Left ventricle myocardium inferior (tissue), 1 donor: ENCODE data around the gene SDK2. TPM values are rescaled to one million over a fixed set of nuclear protein-coding genes. Genes with fewer than 3 reads are reported as not detected.
"Not testable (repeated sequence)": the region's sequence is repeated elsewhere in the genome, so short reads cannot be mapped to it uniquely, and the experiment has no call there.

Source experiments
- DNase-seq: peaks from one replicate; pipeline ENCODE4 v3.0.0-alpha.2; 2020
- H3K27ac ChIP-seq: fragments of 200-600 bp; replicated peaks from 2 replicates; pipeline ENCODE4 v1.8.0; 2021
- H3K27me3 ChIP-seq: fragments of 200-600 bp; 2 replicates; pipeline ENCODE4 v1.8.0; 2021; ENCODE audit warnings: low read depth
- H3K36me3 ChIP-seq: fragments of 200-600 bp; 2 replicates; pipeline ENCODE4 v1.8.0; 2021
- H3K4me1 ChIP-seq: fragments of 200-600 bp; 2 replicates; pipeline ENCODE4 v1.8.0; 2021
- H3K4me3 ChIP-seq: fragments of 200-600 bp; 2 replicates; pipeline ENCODE4 v1.8.0; 2021; ENCODE audit warnings: mild to moderate bottlenecking, moderate library complexity
- H3K9me3 ChIP-seq: fragments of 200-600 bp; replicated peaks from 2 replicates; pipeline ENCODE4 v1.8.0; 2021
- CTCF ChIP-seq: fragments of 200-600 bp; IDR thresholded peaks from 2 replicates; pipeline ENCODE4 v1.8.0; 2021; ENCODE audit warnings: antibody characterized with exemption, mild to moderate bottlenecking, borderline replicate concordance
- intact Hi-C: fragments of 100-400 bp; cut with micrococcal nuclease; formaldehyde crosslinking; loops from one replicate; pipeline ENCODE4 v1.11.0; 2022
- total RNA-seq: library from RNA; stranded (reverse); fragmentation: NEBNext Ultra II Directional; extraction: Animal tissue kit (Norgen Biotek cat#: 25700); gene quantifications from one replicate; pipeline ENCODE4 v1.2.1, GENCODE V29; 2021
- donor health status: DM: no; HTN: yes; CAD: no; lungs with severe emphysema.

The SDK2 gene
- total RNA-seq, 1 donor from 2014 or later, result 2.2 TPM

- Histone ChIP-seq H3K36me3 (no peaks in the 10 kb centered on the region), H3K27ac (peak overlapping the region; percentile 98), H3K9me3 (no peaks in the 10 kb centered on the region), H3K4me3 (peak overlapping the region; percentile 81), H3K27me3 (no peaks in the 10 kb centered on the region), H3K4me1 (peaks cover 60% of the 10 kb centered on the region)
- intact Hi-C loops, result no loop called here
- TF ChIP-seq CTCF, result no peak
- peak; percentile 54 for DNase-seq
Observed at GRCh38 chr17:73311428-73311780, 332.8 kb downstream of the SDK2 start.

- no peaks in the 10 kb centered on the region for H3K27me3 ChIP-seq
- TF ChIP-seq CTCF, result no peak
- H3K36me3 ChIP-seq, result no peaks in the 10 kb centered on the region
- DNase-seq, result no peak
- peak overlapping the region; percentile 81 for H3K4me3 ChIP-seq
- H3K9me3 ChIP-seq, result no peaks in the 10 kb centered on the region
- intact Hi-C loops, result no loop called here
- H3K27ac ChIP-seq, result peak overlapping the region; percentile 98
- H3K4me1 ChIP-seq, result peaks cover 74% of the 10 kb centered on the region
Observed at GRCh38 chr17:73309727-73310596, 334.3 kb downstream of the SDK2 start.

GRCh38 chr17:73308959-73309358 is 335.3 kb downstream of the SDK2 start:
- Histone ChIP-seq H3K4me1 (peaks cover 84% of the 10 kb centered on the region), H3K4me3 (peak overlapping the region; percentile 81), H3K27ac (peak overlapping the region; percentile 98)
- intact Hi-C loops, H3K36me3 ChIP-seq, H3K9me3 ChIP-seq, H3K27me3 ChIP-seq, DNase-seq: not testable (repeated sequence)

- DNase-seq, result peak; percentile 80
- H3K27ac ChIP-seq, result peak overlapping the region; percentile 98
- no peaks in the 10 kb centered on the region for H3K9me3 ChIP-seq
- intact Hi-C loops, result no loop called here
- no peak for TF ChIP-seq CTCF
- peak overlapping the region; percentile 81 for H3K4me3 ChIP-seq
- H3K27me3 ChIP-seq, result no peaks in the 10 kb centered on the region
- peaks cover 92% of the 10 kb centered on the region for H3K4me1 ChIP-seq
- H3K36me3 ChIP-seq, result no peaks in the 10 kb centered on the region
Observed at GRCh38 chr17:73308017-73308823, 336.0 kb downstream of the SDK2 start.

- Histone ChIP-seq H3K4me1 (peaks cover 95% of the 10 kb centered on the region), H3K27me3 (no peaks in the 10 kb centered on the region), H3K9me3 (no peaks in the 10 kb centered on the region), H3K27ac (peak overlapping the region; percentile 98), H3K4me3 (peak overlapping the region; percentile 81), H3K36me3 (no peaks in the 10 kb centered on the region)
- peak; percentile 58 for DNase-seq
- no peak for TF ChIP-seq CTCF
- intact Hi-C loops, result no loop called here
Observed at GRCh38 chr17:73307130-73307529, 337.1 kb downstream of the SDK2 start.
